GM19351 (cell line): ENCODE results near the gene PAK5.

ENCODE experiments used
- ATAC-seq: cut with Tn5 transposase; IDR thresholded peaks from one replicate; pipeline ENCODE4 v1.9.1; 2021; ENCODE audit warnings: mild to moderate bottlenecking, moderate library complexity; ENCODE audit not compliant: unreplicated experiment

PAK5 gene

GRCh38 chr20:9838378-9839295, at the start of gene PAK5:
Gene PAK5, minus strand, starts transcription at chr20:9839076. Its CDS starts 194,748 bp downstream, at chr20:9644328.
- no peak for ATAC-seq

GRCh38 chr20:9887706-9888105, 48.8 kb upstream of the PAK5 start:
- no peak for ATAC-seq

- ATAC-seq, result no peak
These were observed 47.4 kb upstream of the PAK5 start for GRCh38 chr20:9886227-9886626.

- ATAC-seq, result no peak
These were observed 45.8 kb upstream of the PAK5 start for GRCh38 chr20:9884666-9885065.

- ATAC-seq, result no peak
These were observed 45.2 kb upstream of the PAK5 start for GRCh38 chr20:9884061-9884460.

GRCh38 chr20:9877932-9878495, 39.1 kb upstream of the PAK5 start:
- no peak for ATAC-seq

- no peak for ATAC-seq
These were observed 28.5 kb upstream of the PAK5 start for GRCh38 chr20:9867196-9867980.

GRCh38 chr20:9852566-9852965, 13.7 kb upstream of the PAK5 start:
- no peak for ATAC-seq

GRCh38 chr20:9839626-9840025, 750 bp upstream of the PAK5 start:
- no peak for ATAC-seq

GRCh38 chr20:9838035-9838377, 870 bp downstream of the PAK5 start:
- ATAC-seq, result no peak

GRCh38 chr20:9837634-9838033, 1.2 kb downstream of the PAK5 start:
- ATAC-seq, result no peak

GRCh38 chr20:9835302-9835701, 3.6 kb downstream of the PAK5 start:
- no peak for ATAC-seq

GRCh38 chr20:9831032-9831431, 7.8 kb downstream of the PAK5 start:
- ATAC-seq, result no peak

GRCh38 chr20:9829835-9830234, 9.0 kb downstream of the PAK5 start:
- no peak for ATAC-seq

- ATAC-seq, result no peak
These were observed 21.2 kb downstream of the PAK5 start for GRCh38 chr20:9817654-9818053.

- no peak for ATAC-seq
These were observed 23.2 kb downstream of the PAK5 start for GRCh38 chr20:9815632-9816031.

- no peak for ATAC-seq
These were observed 28.1 kb downstream of the PAK5 start for GRCh38 chr20:9810738-9811137.

- ATAC-seq, result no peak
These were observed 29.6 kb downstream of the PAK5 start for GRCh38 chr20:9809271-9809670.

- no peak for ATAC-seq
These were observed 30.7 kb downstream of the PAK5 start for GRCh38 chr20:9808166-9808565.

- ATAC-seq, result no peak
These were observed 31.7 kb downstream of the PAK5 start for GRCh38 chr20:9807136-9807535.

- no peak for ATAC-seq
These were observed 38.5 kb downstream of the PAK5 start for GRCh38 chr20:9800421-9800820.

- no peak for ATAC-seq
These were observed 44.0 kb downstream of the PAK5 start for GRCh38 chr20:9794831-9795230.
